Caki2 (cell line): ENCODE data around the gene NCF4. TPM values are rescaled to one million over a fixed set of nuclear protein-coding genes. Genes with fewer than 3 reads are reported as not detected.

Experiments
- DNase-seq: peaks from one replicate; pipeline ENCODE4 v3.0.0-alpha.2; 2015; ENCODE audit warnings: low read depth
- in situ Hi-C: cut with HindIII; loops from 2 replicates; pipeline ENCODE4 v1.10.0; 2016; ENCODE audit warnings: low sequenced_read_pairs, low pct_unique_long_range_greater_than_20kb, mixed read lengths
- total RNA-seq: library from RNA; depleted of rRNA; stranded (reverse); fragments of >200 nt; shearing (Covaris generic); gene quantifications from 2 replicates; pipeline ENCODE4 v1.2.3, GENCODE V29; 2014; ENCODE audit warnings: low replicate concordance; rRNA removed

NCF4 gene
- total RNA-seq, result not detected in 2 replicates

GRCh38 chr22:36860821-36861659, at the start of gene NCF4:
Gene NCF4, plus strand, starts transcription at chr22:36861006. Its CDS starts 166 bp downstream, at chr22:36861172.
- DNase-seq, result no peak
- in situ Hi-C loops, result no loop called here

- no peak for DNase-seq
- in situ Hi-C loops, result no loop called here
Measured at GRCh38 chr22:36811094-36811800, 49.6 kb upstream of the NCF4 start.

GRCh38 chr22:36814801-36815200, 46.0 kb upstream of the NCF4 start:
- in situ Hi-C loops, result no loop called here
- no peak for DNase-seq

GRCh38 chr22:36815558-36816338, 45.1 kb upstream of the NCF4 start:
- DNase-seq, result no peak
- in situ Hi-C loops, result no loop called here

GRCh38 chr22:36816339-36816635, 44.5 kb upstream of the NCF4 start:
- DNase-seq, result no peak
- in situ Hi-C loops, result no loop called here

GRCh38 chr22:36816636-36817524, 43.9 kb upstream of the NCF4 start, which contains the start of gene PVALB:
Gene PVALB, minus strand, starts transcription at chr22:36817035. Its CDS starts 30 bp downstream, at chr22:36817005.
- DNase-seq, result peak; percentile 16
- in situ Hi-C loops, result no loop called here

GRCh38 chr22:36817525-36817848, 43.3 kb upstream of the NCF4 start:
- in situ Hi-C loops, result no loop called here
- no peak for DNase-seq

- in situ Hi-C loops, result no loop called here
- no peak for DNase-seq
Measured at GRCh38 chr22:36818010-36818642, 42.7 kb upstream of the NCF4 start.

- DNase-seq, result no peak
- in situ Hi-C loops, result no loop called here
Measured at GRCh38 chr22:36819112-36819511, 41.7 kb upstream of the NCF4 start.

- DNase-seq, result no peak
- in situ Hi-C loops, result no loop called here
Measured at GRCh38 chr22:36822581-36822980, 38.2 kb upstream of the NCF4 start.

- in situ Hi-C loops, result no loop called here
- no peak for DNase-seq
Measured at GRCh38 chr22:36823186-36823839, 37.5 kb upstream of the NCF4 start.

GRCh38 chr22:36824655-36825054, 36.2 kb upstream of the NCF4 start:
- in situ Hi-C loops, result no loop called here
- DNase-seq, result no peak

- in situ Hi-C loops, result no loop called here
- no peak for DNase-seq
Measured at GRCh38 chr22:36826262-36826661, 34.5 kb upstream of the NCF4 start.

- no peak for DNase-seq
- in situ Hi-C loops, result no loop called here
Measured at GRCh38 chr22:36828815-36829214, 32.0 kb upstream of the NCF4 start.

GRCh38 chr22:36829370-36830002, 31.3 kb upstream of the NCF4 start:
- in situ Hi-C loops, result no loop called here

GRCh38 chr22:36830601-36831000, 30.2 kb upstream of the NCF4 start:
- in situ Hi-C loops, result no loop called here
- no peak for DNase-seq

More at GRCh38 chr22:36829370-36830002, 31.3 kb upstream of the NCF4 start:
- no peak for DNase-seq

- in situ Hi-C loops, result no loop called here
- no peak for DNase-seq
Measured at GRCh38 chr22:36831206-36831605, 29.6 kb upstream of the NCF4 start.
